ENCODE measurements around the gene ITPR3.
A peak's percentile ranks its signal among the peaks of the same experiment; 100 is the strongest.

The ITPR3 gene

GRCh38 chr6:33607126-33607783 lies 13.9 kb upstream of the ITPR3 start:
- no peak overlapping the region for H3K4me3 ChIP-seq (ENCODE audit: low read depth, low read length)
- TF ChIP-seq CTCF (IDR thresholded peaks at IDR 0.05; ENCODE audit: control insufficient read depth, extremely low read depth, insufficient read depth) = no peak
- no peak for DNase-seq (ENCODE audit: low read depth)

- H3K4me3 ChIP-seq (ENCODE audit: low read depth, low read length) = no peak overlapping the region
- DNase-seq (ENCODE audit: low read depth) = no peak
- TF ChIP-seq CTCF (IDR thresholded peaks at IDR 0.05; ENCODE audit: control insufficient read depth, extremely low read depth, insufficient read depth) = 0 out of 2 replicates have a peak, but pooled peaks have one; percentile 13
These were observed 13.3 kb upstream of the ITPR3 start for GRCh38 chr6:33607784-33608161.

- no peak overlapping the region for H3K4me3 ChIP-seq (ENCODE audit: low read depth, low read length)
- no peak for TF ChIP-seq CTCF (IDR thresholded peaks at IDR 0.05; ENCODE audit: control insufficient read depth, extremely low read depth, insufficient read depth)
- no peak for DNase-seq (ENCODE audit: low read depth)
These were observed 12.1 kb upstream of the ITPR3 start for GRCh38 chr6:33609019-33609418.

- TF ChIP-seq CTCF (IDR thresholded peaks at IDR 0.05; ENCODE audit: control insufficient read depth, extremely low read depth, insufficient read depth) = no peak
- no peak for DNase-seq (ENCODE audit: low read depth)
- no peak overlapping the region for H3K4me3 ChIP-seq (ENCODE audit: low read depth, low read length)
These were observed 11.6 kb upstream of the ITPR3 start for GRCh38 chr6:33609528-33609927.

GRCh38 chr6:33610067-33610466 lies 11.1 kb upstream of the ITPR3 start:
- no peak for DNase-seq (ENCODE audit: low read depth)
- TF ChIP-seq CTCF (IDR thresholded peaks at IDR 0.05; ENCODE audit: control insufficient read depth, extremely low read depth, insufficient read depth) = no peak
- no peak overlapping the region for H3K4me3 ChIP-seq (ENCODE audit: low read depth, low read length)

GRCh38 chr6:33610779-33611732 lies 10.1 kb upstream of the ITPR3 start:
- no peak for DNase-seq (ENCODE audit: low read depth)
- TF ChIP-seq CTCF (IDR thresholded peaks at IDR 0.05; ENCODE audit: control insufficient read depth, extremely low read depth, insufficient read depth) = no peak
- H3K4me3 ChIP-seq (ENCODE audit: low read depth, low read length) = no peak overlapping the region
